NAMALWA (cell line): ENCODE data around the gene DCAF7.

Experiments used
- DNase-seq: peaks from one replicate; pipeline ENCODE4 v3.0.0-alpha.2; 2015; ENCODE audit warnings: low spot score

DCAF7 gene

DNA sequence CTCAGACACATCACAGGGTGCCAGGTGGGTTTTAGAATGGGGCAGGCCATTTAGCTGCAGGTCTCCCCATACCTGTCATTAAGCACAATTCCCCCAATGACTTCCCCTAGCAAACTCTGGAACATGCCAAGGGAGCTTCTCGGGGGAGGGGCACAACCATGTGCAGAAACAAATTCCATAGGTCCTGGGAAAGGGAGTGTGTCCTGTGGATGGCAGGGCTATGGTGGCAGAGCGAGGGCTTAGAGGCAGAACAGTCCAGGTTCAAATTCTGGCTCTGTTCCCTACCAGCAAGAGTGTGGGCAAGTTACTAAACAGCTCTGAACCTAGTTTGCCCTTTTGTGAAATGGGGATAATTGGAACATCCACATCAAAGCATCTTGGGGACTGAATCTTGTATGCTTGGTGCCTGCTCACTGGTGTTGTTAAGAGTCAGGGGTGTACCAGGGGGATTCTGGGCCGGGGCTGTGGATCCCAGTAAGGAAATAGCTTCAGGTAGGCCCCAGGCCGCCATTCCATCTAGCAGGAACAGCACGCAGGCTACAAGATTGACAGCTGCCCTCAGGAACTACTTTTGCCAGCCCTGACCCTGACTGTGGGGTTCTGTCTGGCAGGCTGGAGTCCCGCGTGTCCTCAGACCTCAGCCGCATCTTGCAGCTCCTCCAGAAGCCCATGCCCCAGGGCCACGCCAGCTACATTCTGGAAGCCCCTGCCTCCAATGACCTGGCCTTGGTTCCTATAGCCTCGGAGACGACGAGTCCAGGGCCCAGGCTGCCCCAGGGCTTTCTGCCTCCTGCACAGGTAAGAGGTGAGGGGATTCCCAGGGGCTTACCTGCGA lies 5.6 kb upstream of the DCAF7 start:
- DNase-seq, result no peak

DNA sequence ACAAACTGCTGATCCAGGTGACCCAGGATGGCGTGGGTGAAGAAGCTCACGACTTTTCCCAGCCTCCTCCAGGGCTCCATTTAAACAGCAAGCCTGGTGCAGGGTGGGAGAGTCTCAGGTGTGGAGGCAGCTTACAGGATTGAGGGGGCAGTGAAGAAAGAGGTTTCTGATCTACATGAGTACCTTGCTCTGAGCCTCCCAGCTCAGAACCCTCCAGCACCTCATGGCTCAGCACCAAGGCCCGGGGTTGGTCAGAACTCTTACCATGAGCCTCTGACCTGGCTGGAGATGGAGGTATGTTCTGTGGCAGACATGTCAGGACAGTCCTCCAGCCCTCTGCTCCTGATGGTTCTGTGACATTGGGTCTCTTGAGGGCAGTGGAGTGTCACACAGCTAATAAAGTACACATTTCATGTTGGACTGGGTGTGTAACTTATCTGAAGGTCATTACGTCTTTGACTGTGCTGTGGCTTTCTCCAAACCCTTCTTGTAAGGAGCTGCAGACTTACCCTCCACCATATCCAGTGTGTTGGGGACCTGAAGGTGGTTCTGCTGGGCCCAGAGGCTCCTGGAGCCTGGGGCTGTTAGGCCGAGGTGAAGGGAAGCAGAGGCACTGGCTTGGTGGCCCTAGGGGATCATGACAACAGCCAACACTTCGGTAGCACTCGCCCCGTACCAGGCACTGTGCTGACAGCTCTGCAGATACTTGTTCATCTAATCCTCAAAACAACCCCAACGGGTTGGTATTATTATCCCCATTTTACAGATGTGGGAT lies 3.8 kb upstream of the DCAF7 start:
- no peak for DNase-seq

- no peak for DNase-seq
Measured at GRCh38 chr17:63547083-63547523, 3.2 kb upstream of the DCAF7 start.

- DNase-seq, result no peak
Measured at GRCh38 chr17:63549289-63549945, 860 bp upstream of the DCAF7 start.

DNA sequence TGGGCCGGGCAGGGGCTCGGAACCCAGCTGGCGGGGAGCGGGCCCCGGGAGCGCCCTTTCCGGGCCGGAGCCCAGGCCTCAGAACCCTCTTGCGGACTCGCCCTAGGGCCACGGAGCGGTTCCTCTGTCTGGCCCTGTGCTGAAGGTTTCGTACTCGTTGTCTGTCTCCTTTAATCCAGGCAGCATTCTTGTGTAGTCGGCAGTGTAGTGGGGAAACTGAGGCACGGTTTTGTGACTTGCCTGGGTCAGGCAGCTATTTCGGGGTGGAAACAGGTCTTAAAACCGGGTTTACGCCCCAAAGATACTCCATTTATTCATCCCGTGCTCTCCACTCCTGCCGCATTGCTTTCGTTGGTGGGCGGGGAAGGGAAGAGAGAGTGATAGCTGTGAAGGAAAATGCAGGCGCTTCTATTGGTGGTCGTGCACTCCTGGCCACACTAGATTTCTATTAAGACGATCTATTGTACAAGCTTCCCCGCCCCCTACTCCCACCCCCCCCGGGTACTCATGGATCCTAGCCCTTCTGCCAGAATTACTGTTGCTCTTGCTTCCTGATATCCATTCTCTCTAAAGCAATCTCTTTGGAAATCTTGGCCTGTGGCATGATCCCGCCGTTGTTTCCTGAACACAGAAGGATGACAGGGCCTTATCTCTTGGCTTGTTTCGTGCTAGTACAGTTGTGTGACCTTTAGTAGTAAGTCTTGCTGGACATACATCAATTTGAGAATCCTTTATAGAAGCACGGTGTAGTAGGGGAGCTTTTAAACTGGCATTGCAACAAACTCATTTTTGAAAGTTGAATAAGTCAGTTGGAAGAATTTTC lies 751 bp downstream of the DCAF7 start:
- peak; percentile 65 for DNase-seq

- no peak for DNase-seq
Measured at GRCh38 chr17:63552211-63552610, 1.9 kb downstream of the DCAF7 start.

GRCh38 chr17:63555500-63556156 lies 5.4 kb downstream of the DCAF7 start:
- no peak for DNase-seq

- no peak for DNase-seq
Measured at GRCh38 chr17:63557416-63557815, 7.1 kb downstream of the DCAF7 start.

GRCh38 chr17:63558441-63558840 lies 8.2 kb downstream of the DCAF7 start:
- DNase-seq, result no peak

DNA sequence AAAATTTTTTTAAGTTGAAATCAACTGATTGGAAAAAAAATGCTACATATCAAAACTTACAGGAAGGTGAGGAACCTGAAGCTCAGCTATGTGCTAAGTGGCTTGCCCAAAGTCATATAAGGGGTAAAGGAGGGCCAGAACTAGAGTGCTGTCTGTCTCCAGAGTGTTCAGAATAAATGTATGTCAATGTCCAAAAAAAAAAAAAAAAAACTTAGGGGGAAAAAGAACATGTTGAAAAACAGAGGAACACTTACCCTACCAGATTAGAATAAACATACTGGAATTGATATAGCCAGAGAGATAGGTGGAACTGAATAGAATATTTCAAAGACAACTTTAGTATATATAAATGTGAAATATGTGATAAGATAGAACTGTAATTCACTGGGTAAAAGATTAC lies 11.5 kb downstream of the DCAF7 start:
- no peak for DNase-seq

- no peak for DNase-seq
Measured at GRCh38 chr17:63563339-63563738, 13.1 kb downstream of the DCAF7 start.

- DNase-seq, result no peak
Measured at GRCh38 chr17:63564562-63564961, 14.3 kb downstream of the DCAF7 start.

GRCh38 chr17:63567229-63567628 lies 17.0 kb downstream of the DCAF7 start:
- DNase-seq, result no peak

- DNase-seq, result no peak
Measured at GRCh38 chr17:63568563-63568962, 18.3 kb downstream of the DCAF7 start.

GRCh38 chr17:63571632-63572310 lies 21.5 kb downstream of the DCAF7 start:
- DNase-seq, result no peak

- DNase-seq, result no peak
Measured at GRCh38 chr17:63573634-63574033, 23.4 kb downstream of the DCAF7 start.

GRCh38 chr17:63578027-63578768 lies 27.9 kb downstream of the DCAF7 start:
- no peak for DNase-seq

- no peak for DNase-seq
Measured at GRCh38 chr17:63578769-63579111, 28.5 kb downstream of the DCAF7 start.

GRCh38 chr17:63579633-63580032 lies 29.4 kb downstream of the DCAF7 start:
- DNase-seq, result no peak

DNA sequence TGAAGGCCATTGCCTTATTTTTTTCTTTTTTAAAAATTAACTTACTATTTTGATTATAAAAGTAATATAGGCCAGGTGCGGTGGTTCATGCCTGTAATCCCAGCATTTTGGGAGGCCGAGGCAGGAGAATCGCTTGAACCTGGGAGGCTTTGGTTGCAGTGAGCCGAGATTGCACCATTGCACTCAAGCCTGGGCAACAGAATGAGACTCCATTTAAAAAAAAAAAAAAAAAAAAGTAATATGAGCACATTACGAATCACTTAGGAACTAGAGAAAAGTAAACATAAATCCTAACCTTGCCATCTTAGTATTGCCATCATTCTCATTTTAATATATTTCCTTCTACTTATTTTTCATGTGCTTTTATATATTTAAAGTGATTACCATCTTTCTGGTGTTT lies 37.5 kb downstream of the DCAF7 start:
- no peak for DNase-seq
